Endothelial cell of umbilical vein (primary cell): Measurements from ENCODE around the gene PMVK.

ENCODE experiments used
- CTCF ChIP-seq, 2 donors: IDR thresholded peaks; 1 replicate in 1 of 2; 2 replicates in 1 of 2; pipeline ENCODE4 v1.5.1; 2011; ENCODE audit warnings: low read length in 2 of 2, mild to moderate bottlenecking in 2 of 2, moderate library complexity in 2 of 2, control low read depth in 1 of 2, inconsistent platforms in 1 of 2, low read depth in 1 of 2; ENCODE audit not compliant: insufficient read depth in 1 of 2; ENCODE audit errors: extremely low read depth in 1 of 2
- EZH2 ChIP-seq: IDR thresholded peaks from 2 replicates; pipeline ENCODE4 v1.6.1; 2012; ENCODE audit warnings: borderline replicate concordance, low read depth, mild to moderate bottlenecking, moderate library complexity, low read length, inconsistent platforms; ENCODE audit not compliant: severe bottlenecking
- FOS ChIP-seq: IDR thresholded peaks from 2 replicates; pipeline ENCODE4 v1.6.1; 2011; ENCODE audit warnings: mild to moderate bottlenecking, low read length, moderate library complexity, borderline replicate concordance; ENCODE audit not compliant: insufficient read depth
- MYC ChIP-seq: IDR thresholded peaks from one replicate; pipeline ENCODE4 v1.6.1; 2011; ENCODE audit warnings: mild to moderate bottlenecking, low read depth, low read length
- POLR2AphosphoS5 ChIP-seq: IDR thresholded peaks from 2 replicates; pipeline ENCODE4 v1.6.1; 2012; ENCODE audit warnings: low read depth, mild to moderate bottlenecking, control low read depth, low read length, moderate library complexity; ENCODE audit not compliant: insufficient read depth

- TF ChIP-seq CTCF (IDR thresholded peaks at IDR 0.05; ENCODE audit: extremely low read depth in 1 of 2, insufficient read depth in 1 of 2, low read depth in 1 of 2, low read length in 2 of 2) (no peak), MYC (no peak), EZH2 (no peak), POLR2AphosphoS5 (no peak), FOS (no peak)
Observed at GRCh38 chr1:154963643-154964042, 27.1 kb upstream of the PMVK start.
